Dendritic cell treated with granulocyte-macrophage colony-stimulating factor and Interleukin-4, amounts not matched to agents 40 ng/mL and 50 ng/mL, for 4 days (primary cell): Measurements from ENCODE around the gene JMJD7.
A peak's percentile ranks its signal among the peaks of the same experiment; 100 is the strongest.

Experiments
- H3K27ac Mint-ChIP-seq: one replicate; pipeline ENCODE4 v1.8.0; 2022; ENCODE audit warnings: mild to moderate bottlenecking, mixed read lengths
- H3K27me3 Mint-ChIP-seq: one replicate; pipeline ENCODE4 v1.8.0; 2022; ENCODE audit warnings: mild to moderate bottlenecking, mixed read lengths
- H3K36me3 Mint-ChIP-seq: one replicate; pipeline ENCODE4 v1.8.0; 2022; ENCODE audit warnings: low read depth, mixed read lengths
- H3K4me1 Mint-ChIP-seq: one replicate; pipeline ENCODE4 v1.8.0; 2022; ENCODE audit warnings: low read depth, mixed read lengths
- H3K4me3 Mint-ChIP-seq: one replicate; pipeline ENCODE4 v1.8.0; 2022; ENCODE audit warnings: mild to moderate bottlenecking, moderate library complexity, mixed read lengths
- H3K9me3 Mint-ChIP-seq: one replicate; pipeline ENCODE4 v1.8.0; 2022; ENCODE audit warnings: mixed read lengths
- intact Hi-C: fragments of 100-400 bp; cut with micrococcal nuclease; formaldehyde crosslinking; loops from one replicate; pipeline ENCODE4 v1.15.0; 2022

JMJD7 gene

DNA sequence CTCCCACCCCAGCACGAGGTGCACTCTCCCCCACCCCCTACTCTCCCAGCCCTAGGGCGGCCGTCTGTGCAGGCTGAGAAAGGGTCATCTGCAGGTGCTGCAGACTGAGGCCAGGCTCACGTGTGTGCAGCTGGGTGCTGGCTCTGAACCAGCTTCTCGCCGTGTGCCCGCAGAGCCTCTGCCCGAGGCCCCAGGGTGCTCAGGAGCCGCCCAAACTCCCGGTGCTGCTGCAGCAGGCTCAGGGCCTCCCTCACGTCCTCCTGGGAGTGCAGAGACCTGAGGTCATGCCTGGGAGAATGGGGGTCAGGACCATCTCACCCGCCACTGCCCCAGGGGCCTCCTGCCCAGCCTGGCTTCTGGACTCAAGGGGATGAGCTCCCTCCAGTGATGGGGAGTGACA, 48.8 kb downstream of the JMJD7 start:
- H3K9me3 Mint-ChIP-seq = no peaks in the 10 kb centered on the region
- H3K27ac Mint-ChIP-seq = no peak overlapping the region
- intact Hi-C loops = no loop called here
- H3K4me3 Mint-ChIP-seq = no peak overlapping the region
- H3K36me3 Mint-ChIP-seq = peaks cover 22% of the 10 kb centered on the region
- peaks cover 6% of the 10 kb centered on the region for H3K4me1 Mint-ChIP-seq
- H3K27me3 Mint-ChIP-seq = peaks cover 30% of the 10 kb centered on the region

DNA sequence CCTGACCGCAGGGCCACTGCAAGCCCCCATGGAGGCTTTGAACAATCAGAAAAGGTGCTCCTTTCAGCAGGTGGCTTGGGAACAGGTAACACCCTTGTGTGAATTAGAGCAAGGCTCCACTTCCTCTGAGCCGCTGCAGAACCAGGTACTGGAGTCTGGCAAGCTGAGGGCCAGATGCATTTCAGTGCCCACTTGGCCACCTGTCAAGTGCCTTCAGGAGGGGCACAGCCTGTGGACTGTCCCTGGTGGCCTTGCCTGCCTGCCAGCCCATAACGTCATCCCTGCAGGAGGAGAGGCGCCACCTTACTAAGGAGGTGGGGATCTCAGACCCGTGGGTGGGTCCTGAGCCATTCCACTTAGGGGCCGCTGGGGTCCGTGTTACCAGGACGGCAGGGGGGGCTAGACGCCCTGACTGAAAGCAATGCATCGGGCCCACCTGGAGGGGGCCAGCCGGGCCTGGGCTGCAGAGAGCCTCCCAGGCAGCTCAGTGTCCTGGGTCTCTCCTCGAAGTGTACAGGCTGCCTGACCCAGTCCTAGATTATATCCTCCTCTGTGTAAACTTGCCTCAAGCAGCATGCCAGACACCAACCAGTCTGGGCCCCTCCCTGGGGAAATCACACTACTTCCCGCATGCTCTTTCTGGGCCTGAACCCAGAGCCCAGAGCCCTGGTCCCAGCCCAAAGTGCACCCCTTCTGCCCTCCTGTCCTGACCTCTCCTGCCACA, 49.9 kb downstream of the JMJD7 start:
- H3K27me3 Mint-ChIP-seq = peaks cover 36% of the 10 kb centered on the region
- intact Hi-C loops = no loop called here
- no peaks in the 10 kb centered on the region for H3K9me3 Mint-ChIP-seq
- H3K36me3 Mint-ChIP-seq = peaks cover 22% of the 10 kb centered on the region
- no peak overlapping the region for H3K27ac Mint-ChIP-seq
- H3K4me3 Mint-ChIP-seq = no peak overlapping the region
- peaks cover 13% of the 10 kb centered on the region for H3K4me1 Mint-ChIP-seq

DNA sequence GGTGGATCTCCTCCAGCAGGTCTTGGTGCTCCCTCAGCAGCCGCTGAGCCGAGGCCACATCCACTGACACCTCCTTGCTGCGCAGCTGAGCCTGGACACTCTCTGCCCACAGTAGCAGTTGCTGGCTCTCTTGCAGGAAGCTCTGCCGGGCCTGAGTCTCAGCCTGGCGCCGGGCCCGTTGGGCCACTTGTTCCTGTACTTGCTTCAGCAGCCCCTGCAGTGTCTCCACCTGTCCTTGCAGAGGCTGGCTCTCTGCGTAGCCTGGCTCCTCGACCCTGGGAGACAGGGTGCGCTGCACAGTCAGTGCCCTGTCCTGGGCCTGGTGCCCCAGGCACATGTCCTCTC, 50.4 kb downstream of the JMJD7 start:
- Mint-ChIP-seq H3K4me3 (no peak overlapping the region), H3K4me1 (peaks cover 17% of the 10 kb centered on the region), H3K27me3 (peaks cover 38% of the 10 kb centered on the region), H3K9me3 (no peaks in the 10 kb centered on the region), H3K27ac (no peak overlapping the region), H3K36me3 (peaks cover 22% of the 10 kb centered on the region)
- intact Hi-C loops = no loop called here

DNA sequence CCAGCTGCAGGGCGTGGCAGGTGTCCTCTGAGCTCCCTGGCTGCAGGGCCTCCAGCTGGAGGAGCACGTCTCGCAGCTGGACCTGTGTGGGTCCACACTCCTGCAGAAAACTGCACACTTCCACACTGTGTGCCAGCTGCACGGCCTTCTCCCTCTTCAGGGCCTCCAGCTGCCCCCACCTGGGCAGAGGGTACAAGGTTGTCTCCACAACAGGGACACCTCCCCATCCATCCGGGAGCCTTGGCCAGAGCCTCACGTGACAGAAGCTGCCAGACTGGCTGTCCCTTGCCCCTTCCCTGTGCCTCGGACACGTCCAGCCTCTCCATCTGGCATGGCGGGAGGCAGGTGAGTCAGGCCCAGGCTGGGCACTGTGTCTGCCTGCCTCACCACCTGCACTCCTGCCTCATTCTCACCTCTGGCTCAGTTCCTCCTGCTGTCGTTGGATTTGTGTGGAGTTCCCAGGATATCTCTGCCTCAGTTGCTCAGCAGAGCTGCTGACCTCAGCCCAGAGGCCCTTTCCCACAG, 51.5 kb downstream of the JMJD7 start:
- Mint-ChIP-seq H3K27ac (no peak overlapping the region), H3K27me3 (peaks cover 36% of the 10 kb centered on the region), H3K4me1 (peaks cover 20% of the 10 kb centered on the region), H3K36me3 (peaks cover 22% of the 10 kb centered on the region), H3K4me3 (no peak overlapping the region), H3K9me3 (no peaks in the 10 kb centered on the region)
- intact Hi-C loops = no loop called here

DNA sequence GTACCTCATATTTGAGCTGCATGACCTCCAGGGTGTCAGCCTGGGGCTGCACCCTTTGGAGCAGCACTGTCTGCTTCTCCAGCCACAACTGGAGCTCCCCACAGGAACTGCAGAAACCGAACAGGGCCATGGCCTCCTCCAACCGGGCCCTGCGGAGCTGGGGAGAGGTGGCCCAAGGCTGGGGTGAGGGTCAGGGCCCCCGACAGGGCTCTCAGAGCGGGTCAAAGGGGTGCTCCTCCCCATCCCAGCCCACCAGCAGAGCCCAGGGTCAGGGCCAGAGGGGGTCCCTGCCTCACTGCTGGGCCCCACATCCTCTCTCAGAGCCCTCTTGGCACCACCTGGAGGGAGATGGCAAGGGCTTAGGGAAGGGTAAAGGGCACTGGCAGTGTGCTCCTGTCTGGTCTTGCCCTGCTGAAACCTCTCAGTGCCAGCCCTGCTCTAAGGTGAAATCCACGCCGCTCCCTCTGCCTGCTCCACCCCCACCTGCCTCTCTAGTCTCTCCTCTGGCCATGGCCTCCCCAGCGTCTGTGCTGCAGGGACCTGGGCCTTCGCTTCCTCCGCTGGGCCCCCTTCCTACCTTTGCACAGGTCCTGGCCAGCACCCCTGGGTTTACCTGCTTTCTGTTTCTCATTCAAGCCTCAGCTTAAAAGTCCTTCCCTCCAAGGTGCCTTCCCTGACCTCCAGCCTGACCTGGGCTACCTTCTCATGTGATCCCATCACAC, 52.4 kb downstream of the JMJD7 start:
- H3K27me3 Mint-ChIP-seq = peaks cover 36% of the 10 kb centered on the region
- H3K36me3 Mint-ChIP-seq = peaks cover 23% of the 10 kb centered on the region
- intact Hi-C loops = no loop called here
- no peaks in the 10 kb centered on the region for H3K9me3 Mint-ChIP-seq
- H3K4me1 Mint-ChIP-seq = peaks cover 20% of the 10 kb centered on the region
- H3K27ac Mint-ChIP-seq = no peak overlapping the region
- H3K4me3 Mint-ChIP-seq = no peak overlapping the region

DNA sequence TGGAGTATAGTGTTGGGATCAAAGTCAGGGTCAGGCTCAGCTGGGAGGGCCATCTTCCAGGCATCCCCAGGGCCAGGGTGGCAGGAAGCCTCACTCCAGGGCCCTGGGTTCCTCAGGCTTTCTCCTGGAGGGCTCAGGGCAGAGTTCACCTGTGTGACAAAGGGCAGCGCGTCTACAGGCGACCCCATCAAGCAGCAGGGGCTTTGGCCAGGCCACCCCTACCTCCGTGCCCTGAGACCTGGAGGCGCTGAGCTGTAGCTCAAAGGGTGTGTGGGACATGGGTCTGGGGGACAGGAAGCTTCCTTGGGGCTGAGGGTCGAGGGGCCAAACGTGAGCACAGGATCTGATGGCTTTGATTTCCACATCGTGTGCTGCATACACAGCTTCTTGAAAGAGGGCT, 53.2 kb downstream of the JMJD7 start:
- H3K36me3 Mint-ChIP-seq = peaks cover 31% of the 10 kb centered on the region
- no peak overlapping the region for H3K4me3 Mint-ChIP-seq
- H3K9me3 Mint-ChIP-seq = no peaks in the 10 kb centered on the region
- peaks cover 20% of the 10 kb centered on the region for H3K4me1 Mint-ChIP-seq
- H3K27ac Mint-ChIP-seq = no peak overlapping the region
- peaks cover 36% of the 10 kb centered on the region for H3K27me3 Mint-ChIP-seq
- intact Hi-C loops = no loop called here

DNA sequence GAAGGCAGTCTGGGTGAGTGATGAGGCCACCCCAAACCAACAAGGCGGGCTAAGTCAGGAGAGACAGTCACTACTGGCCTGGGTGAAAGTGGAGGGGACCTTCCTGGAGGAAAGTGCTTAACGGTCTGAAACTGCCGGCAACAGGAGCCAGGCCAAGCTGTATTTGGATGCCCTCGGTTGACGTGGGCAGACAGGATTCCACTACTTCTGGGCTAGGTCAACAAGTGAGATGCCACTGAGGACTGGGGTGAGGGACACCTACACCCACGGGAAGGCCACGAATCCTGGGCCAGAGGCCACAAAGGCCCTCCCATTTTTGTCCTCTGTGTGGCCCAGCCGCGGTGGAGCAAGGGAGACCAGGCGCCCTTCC, 53.6 kb downstream of the JMJD7 start:
- intact Hi-C loops = no loop called here
- Mint-ChIP-seq H3K27me3 (peaks cover 36% of the 10 kb centered on the region), H3K36me3 (peaks cover 34% of the 10 kb centered on the region), H3K4me3 (no peak overlapping the region), H3K27ac (no peak overlapping the region), H3K9me3 (no peaks in the 10 kb centered on the region), H3K4me1 (peaks cover 20% of the 10 kb centered on the region)

DNA sequence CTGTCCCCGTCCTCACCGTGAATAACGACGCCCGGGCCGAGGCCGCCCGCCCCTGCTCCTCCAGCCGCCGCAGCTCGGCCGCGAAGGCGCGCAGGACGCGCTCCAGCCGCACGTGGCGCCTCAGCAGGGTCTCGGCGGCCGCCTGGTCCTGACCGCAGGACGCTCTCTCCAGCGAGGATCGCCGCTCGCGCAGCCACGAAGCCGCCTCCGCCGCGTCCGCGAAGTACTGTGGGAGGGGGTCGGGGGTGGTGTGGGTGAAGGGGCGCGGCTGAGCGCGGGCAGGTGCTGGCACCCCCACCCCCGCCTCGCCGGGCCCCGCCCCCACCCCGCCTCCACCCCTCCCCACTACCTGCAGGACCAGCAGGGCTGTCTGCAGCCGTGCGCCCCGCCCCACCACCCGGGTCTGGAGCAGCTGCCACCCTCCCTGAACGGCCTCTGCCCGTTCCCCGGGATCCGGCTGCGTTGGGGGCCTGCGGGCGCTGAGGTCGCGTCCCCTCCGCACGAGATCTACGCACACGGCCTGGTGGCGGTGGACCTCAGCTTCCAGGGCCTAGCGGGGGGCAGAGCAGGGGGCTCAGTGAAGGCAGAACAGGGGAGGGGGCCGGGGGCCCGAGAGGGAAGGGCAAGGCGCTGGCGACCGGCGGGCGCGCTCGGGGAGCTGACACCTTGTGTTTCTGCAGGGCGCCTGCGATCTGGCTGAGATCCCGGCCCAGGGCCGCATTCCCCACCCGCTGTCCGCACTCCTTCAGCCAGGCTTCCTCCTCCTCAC, 54.2 kb downstream of the JMJD7 start:
- Mint-ChIP-seq H3K27ac (no peak overlapping the region), H3K27me3 (peaks cover 36% of the 10 kb centered on the region), H3K4me3 (no peak overlapping the region), H3K36me3 (peaks cover 40% of the 10 kb centered on the region), H3K4me1 (peaks cover 20% of the 10 kb centered on the region), H3K9me3 (no peaks in the 10 kb centered on the region)
- intact Hi-C loops = no loop called here

DNA sequence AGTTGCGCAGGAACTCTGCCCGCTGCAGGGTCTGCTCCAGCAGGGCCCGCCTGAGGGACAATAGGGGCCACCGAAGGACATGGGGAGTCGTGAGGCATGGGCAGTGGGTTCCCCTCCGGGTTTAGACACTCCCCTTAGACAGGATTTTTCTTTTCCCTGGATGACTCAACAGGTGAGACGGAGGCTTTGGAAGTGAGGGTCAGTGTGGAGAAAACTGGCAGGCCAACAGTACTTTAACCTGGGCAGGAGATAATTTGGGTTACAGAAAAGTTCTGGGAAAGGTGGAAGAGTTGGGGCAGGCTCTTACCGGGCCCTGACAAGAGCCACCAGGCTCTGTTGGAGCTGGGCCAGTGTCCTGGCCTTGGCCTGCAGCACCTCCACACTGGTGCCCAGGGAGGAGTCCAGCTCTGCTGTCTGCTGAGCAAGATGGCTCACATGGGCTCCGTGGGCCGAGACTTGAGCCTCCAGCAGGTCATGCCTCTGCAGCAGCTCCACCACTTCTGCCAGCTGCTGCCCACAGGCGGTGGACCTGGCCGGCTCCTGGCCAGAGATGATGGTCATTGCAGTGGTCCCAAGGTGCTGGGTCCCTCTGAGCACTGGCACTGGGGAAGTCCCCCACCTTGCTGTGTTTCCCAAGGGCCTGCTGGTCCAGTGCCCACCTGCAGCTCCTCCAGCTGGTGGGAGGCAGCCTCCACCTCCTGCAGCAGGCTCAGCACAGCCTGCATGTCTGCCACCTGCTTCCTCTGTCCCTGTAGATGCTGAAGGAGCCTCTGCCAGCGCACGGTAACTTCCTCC, 55.0 kb downstream of the JMJD7 start:
- Mint-ChIP-seq H3K4me3 (no peak overlapping the region), H3K4me1 (peaks cover 20% of the 10 kb centered on the region), H3K9me3 (no peaks in the 10 kb centered on the region), H3K36me3 (peaks cover 47% of the 10 kb centered on the region), H3K27me3 (peaks cover 36% of the 10 kb centered on the region), H3K27ac (no peak overlapping the region)
- intact Hi-C loops = no loop called here

DNA sequence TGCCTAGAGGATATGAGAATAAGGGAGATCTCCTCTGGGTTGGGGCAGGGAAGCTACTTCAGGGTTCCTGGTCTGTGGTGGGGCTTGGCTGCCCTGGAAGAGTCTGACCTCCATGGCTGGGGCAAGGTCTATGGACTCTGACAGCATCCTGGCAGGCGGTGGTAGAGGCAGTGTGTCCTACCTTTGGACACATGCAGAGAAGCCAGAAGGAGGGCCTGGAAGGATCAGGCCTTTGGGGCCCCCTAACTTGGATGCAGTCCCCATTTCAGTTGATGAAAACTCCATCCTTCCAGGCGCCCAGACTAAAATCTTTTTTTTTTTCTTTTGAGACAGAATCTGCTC, 55.6 kb downstream of the JMJD7 start:
- Mint-ChIP-seq H3K27me3 (peaks cover 36% of the 10 kb centered on the region), H3K4me3 (no peak overlapping the region), H3K36me3 (peaks cover 47% of the 10 kb centered on the region), H3K4me1 (peaks cover 22% of the 10 kb centered on the region), H3K9me3 (no peaks in the 10 kb centered on the region), H3K27ac (no peak overlapping the region)
- intact Hi-C loops = no loop called here

DNA sequence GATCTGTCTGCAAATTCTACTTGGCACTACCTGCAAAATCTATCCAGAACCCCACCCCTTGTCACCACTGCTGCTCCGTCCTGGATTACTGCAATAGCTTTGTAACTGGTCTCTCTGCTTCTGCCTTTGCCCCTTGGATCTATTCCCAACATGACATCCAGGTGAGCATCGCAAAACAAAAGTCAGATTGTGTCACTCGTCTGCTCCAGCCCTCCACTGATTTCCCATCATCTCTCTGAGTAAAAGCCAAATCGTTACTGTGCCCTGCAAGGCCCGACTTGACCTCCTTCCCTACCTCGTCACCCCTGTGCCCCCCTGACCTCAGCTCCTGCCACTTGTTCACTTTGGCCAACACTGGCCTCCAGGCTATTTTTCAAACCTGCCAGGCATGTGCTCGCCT, 56.6 kb downstream of the JMJD7 start:
- intact Hi-C loops = no loop called here
- peaks cover 32% of the 10 kb centered on the region for H3K27me3 Mint-ChIP-seq
- no peaks in the 10 kb centered on the region for H3K9me3 Mint-ChIP-seq
- H3K36me3 Mint-ChIP-seq = peaks cover 42% of the 10 kb centered on the region
- H3K4me1 Mint-ChIP-seq = peaks cover 32% of the 10 kb centered on the region
- H3K27ac Mint-ChIP-seq = no peak overlapping the region
- no peak overlapping the region for H3K4me3 Mint-ChIP-seq

DNA sequence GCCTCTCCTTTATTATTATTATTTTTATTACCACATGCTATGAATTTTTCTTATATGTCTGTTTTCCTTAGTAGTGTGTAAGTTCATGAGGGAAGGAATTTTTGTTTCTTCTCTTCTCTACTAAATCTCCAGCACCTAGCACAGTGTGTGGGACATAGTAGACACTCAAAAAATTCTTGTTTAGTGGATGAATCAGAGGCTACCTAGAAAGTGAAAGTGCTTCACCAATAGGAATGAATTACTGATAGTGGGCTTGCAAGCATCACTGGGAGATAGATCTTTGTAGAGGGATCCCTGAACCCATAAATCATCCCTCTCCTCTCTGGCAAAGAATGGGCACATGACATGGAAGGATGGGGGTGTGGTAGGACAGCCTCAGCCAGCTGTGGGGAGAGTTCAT, 57.4 kb downstream of the JMJD7 start:
- Mint-ChIP-seq H3K4me3 (no peak overlapping the region), H3K9me3 (no peaks in the 10 kb centered on the region), H3K4me1 (peaks cover 32% of the 10 kb centered on the region), H3K27me3 (peaks cover 26% of the 10 kb centered on the region), H3K27ac (no peak overlapping the region), H3K36me3 (peaks cover 37% of the 10 kb centered on the region)
- intact Hi-C loops = no loop called here

DNA sequence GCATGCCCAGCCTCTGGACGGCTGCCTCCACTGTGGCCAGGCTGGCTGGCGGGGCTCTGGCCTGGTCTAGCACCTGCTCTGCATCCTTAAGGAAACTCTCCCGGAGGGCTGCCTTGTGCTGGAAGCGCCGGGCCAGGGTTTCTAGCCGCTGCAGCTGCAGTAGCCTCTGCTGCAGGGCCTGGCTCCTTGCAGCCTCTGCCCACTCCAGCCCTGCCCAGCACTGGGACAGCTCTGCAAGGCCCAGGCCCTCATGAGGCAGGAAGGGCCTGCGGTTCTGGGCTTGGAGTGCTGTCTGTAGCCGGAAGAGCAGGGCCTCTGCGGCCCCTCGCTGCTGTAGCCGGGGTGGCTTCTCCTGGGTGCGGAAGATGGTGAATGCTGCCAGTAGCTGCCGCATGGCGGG, 57.9 kb downstream of the JMJD7 start:
- Mint-ChIP-seq H3K27me3 (peaks cover 21% of the 10 kb centered on the region), H3K4me3 (no peak overlapping the region), H3K4me1 (peaks cover 32% of the 10 kb centered on the region), H3K27ac (no peak overlapping the region), H3K36me3 (peaks cover 32% of the 10 kb centered on the region), H3K9me3 (no peaks in the 10 kb centered on the region)
- intact Hi-C loops = no loop called here

DNA sequence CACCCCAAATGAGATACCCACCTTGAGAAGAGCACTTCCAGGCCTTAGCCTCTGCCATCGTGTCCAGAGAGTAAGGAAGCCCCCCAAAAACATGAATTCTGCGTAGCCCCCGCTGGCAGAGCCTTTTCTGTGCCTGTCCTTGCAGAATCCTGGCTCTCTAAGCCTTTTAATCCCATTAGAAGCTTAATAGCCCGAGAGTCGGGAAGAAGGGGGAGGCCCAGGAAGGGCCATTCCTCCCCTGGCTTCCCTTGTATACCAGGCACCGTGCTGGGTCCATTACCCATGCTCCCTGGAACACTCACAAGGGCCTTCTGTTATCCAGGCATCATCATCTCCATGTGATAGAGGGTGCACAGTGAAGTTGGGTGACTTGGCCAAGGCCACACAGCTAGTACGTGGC, 58.8 kb downstream of the JMJD7 start:
- Mint-ChIP-seq H3K27me3 (peaks cover 12% of the 10 kb centered on the region), H3K4me1 (peaks cover 26% of the 10 kb centered on the region), H3K4me3 (no peak overlapping the region), H3K9me3 (no peaks in the 10 kb centered on the region), H3K36me3 (peaks cover 25% of the 10 kb centered on the region), H3K27ac (peak overlapping the region; percentile 22)
- intact Hi-C loops = no loop called here
